ENCODE data around the gene AVEN.

DNA sequence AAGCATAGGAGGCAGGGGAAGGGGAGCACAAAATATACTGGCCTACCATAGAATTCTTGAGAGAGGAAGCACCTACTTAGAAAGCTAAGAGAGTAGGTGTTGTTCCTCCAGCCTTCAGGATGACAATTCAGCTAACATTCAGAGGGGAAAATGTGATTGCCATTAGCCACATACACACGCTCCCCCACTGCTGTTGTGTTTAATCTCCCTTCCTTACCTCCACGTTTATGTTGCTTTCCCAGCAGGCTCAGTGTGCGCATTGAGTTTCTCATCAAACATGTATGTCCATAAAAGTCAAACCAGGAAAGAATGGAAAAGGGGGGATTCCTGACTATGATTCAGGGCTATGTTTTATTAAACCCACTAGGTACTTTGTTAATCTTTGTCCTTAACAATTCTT lies 215.9 kb downstream of the AVEN start:
- TF ChIP-seq ELF4 (IDR thresholded peaks at IDR 0.05) (no peak), TARDBP (IDR thresholded peaks at IDR 0.05) (no peak), NFRKB (IDR thresholded peaks at IDR 0.05) (no peak), SP1 (IDR thresholded peaks at IDR 0.05) (no peak), FOXA1 (IDR thresholded peaks at IDR 0.05) (no peak), ARNT (IDR thresholded peaks at IDR 0.05) (no peak)
